Mucosa of gallbladder (tissue), 1 donor: ENCODE measurements around the gene RIOK3. TPM values are rescaled to one million over a fixed set of nuclear protein-coding genes. Genes with fewer than 3 reads are reported as not detected.
"Not testable (repeated sequence)": the region's sequence is repeated elsewhere in the genome, so short reads cannot be mapped to it uniquely, and the experiment has no call there.

Experiments used
- DNase-seq: peaks from one replicate; pipeline ENCODE4 v3.0.0-alpha.2; 2020; ENCODE audit warnings: low spot score
- total RNA-seq: library from RNA; stranded (reverse); gene quantifications from one replicate; pipeline ENCODE4 v1.2.1, GENCODE V29; 2021
- donor health status: DM: no; HTN: no; CAD: no.

The RIOK3 gene, protein sequence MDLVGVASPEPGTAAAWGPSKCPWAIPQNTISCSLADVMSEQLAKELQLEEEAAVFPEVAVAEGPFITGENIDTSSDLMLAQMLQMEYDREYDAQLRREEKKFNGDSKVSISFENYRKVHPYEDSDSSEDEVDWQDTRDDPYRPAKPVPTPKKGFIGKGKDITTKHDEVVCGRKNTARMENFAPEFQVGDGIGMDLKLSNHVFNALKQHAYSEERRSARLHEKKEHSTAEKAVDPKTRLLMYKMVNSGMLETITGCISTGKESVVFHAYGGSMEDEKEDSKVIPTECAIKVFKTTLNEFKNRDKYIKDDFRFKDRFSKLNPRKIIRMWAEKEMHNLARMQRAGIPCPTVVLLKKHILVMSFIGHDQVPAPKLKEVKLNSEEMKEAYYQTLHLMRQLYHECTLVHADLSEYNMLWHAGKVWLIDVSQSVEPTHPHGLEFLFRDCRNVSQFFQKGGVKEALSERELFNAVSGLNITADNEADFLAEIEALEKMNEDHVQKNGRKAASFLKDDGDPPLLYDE
- total RNA-seq = 68.9 TPM

DNA sequence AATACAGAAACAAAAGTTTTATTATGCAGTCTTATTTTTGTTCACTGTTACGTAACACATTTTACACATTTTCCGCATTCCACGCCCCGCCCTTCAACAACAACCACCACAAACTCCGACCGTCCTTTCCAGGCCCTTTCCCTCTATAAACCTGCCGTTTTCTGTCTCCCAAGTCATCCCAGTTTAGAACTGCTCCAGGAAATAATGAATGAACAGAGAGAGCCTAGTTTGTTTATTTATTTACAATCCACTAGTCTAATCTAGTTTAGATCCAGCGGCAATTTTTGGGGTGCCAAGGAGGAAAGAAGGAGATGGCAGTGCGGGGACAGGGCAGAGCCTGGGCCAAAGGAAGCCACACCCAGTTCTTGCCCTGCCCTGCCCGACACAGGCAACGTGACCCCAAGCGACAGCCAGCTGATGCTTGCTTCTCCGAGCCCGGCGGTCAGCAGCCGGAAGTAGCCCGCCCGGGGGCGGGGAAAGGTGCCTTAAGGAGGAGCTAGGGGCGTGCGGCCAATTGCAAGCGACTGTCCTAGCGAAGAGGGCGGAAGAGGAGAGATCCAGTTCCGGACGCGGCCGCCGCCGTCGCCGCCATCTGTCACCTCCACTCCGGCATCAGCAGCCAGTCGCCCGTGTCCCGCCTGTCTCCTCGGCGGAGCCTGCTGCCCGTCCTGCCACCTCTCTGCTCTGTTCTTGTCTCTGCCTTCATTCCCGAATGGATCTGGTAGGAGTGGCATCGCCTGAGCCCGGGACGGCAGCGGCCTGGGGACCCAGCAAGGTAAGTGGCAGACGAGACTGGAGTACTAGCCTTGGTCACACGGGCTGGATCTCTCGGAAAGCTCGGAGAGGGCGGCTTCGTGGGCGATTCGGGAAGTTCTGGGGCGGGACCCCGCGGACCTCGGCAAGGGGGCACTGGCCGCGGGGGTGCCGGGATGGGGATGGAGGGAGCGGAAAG, at the start of gene RIOK3:
RIOK3 (plus strand) TSS at position 560 of the 952 bp plus-strand sequence; CDS start at position 713, 153 bp downstream.
- peak; percentile 98 for DNase-seq

DNA sequence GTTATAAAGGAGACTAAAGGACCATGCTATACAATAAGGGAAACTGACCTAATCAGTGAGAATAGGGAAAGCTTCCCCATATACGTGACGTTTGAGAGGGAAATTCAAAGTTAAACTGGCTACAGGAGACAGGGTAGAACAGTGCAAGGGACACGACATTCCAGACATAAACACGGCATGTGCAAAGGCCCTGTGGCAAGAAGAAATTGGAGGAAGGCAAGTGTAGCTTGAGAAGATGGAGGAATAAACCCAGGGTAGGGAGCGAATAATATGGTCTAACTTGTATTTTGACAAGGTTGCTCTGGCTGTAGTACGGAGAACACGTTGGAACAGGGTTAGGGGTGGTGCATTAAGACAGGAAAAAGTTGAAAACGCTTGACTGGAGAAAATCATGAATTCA, 49.8 kb upstream of the RIOK3 start:
- no peak for DNase-seq

DNA sequence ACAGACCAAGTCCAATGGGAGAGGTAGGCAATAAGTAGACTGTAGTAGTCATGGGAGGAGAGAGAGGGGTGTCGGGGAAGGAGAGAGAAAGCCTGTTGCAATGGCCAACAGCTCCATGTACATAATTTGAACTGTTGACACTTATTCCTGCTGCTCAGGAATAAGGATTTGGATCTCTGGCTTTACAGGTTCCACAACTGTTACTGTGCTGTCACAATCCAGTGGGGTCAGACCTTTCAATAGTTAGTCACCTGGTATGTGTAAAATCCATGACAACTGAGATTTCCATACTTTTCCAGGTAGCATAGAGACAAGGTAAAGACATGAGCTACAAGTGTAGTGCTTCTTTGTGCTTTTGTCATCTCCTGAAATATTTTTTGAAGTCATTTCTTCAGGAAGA, 47.5 kb upstream of the RIOK3 start:
- no peak for DNase-seq

DNA sequence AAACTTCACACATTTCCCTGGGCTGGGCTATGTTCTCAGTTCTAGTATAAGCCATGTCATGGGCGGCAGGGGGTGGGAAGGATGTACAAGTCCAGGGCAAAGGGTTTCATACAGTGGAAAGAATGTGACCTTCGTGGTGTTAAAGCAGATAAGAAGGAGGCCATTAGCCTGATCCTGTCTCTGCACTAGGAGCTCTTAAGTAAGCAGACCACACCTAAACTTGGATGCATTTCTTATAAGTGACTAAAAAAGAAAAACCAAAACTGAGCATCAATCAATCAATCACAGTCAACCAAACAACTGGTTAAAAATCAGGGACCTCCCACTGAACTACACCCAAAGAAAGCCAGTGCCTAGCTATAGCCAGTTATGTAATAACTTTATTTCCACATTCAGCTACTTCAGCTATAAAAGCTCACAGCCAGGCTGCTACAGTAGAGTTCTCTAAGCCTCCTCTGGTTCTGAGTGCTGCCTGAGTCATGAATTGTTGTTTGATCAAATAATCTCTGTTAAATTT, 46.8 kb upstream of the RIOK3 start:
- DNase-seq = peak; percentile 45

DNA sequence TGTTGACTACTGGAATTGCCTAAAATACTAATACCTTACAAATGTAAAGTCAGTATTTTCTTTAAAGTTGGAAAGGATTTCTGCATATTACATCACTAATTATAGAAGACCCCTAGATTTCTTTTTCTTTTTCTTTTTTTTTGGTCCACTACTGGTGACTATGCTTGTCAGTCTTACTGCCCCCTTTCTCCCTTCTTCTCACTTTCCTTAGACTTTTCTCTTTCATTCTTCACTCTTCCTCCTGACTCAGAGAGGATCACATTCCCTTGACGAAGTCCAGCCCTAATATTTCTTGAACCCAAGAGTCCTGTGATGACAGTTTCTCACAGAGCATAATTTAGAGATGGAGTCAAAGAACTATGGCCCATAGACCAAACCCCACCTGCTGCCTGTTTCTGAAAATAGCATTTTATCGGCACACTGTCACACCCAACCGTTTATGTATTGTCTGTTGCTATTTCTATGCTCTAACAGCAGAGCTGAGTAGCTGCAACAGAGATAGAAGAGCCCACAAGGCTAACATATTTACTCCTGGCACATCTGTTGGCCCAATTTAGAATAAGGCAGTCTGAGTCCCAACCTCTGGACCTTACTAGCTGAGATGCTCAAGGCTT, 40.6 kb upstream of the RIOK3 start:
- no peak for DNase-seq

DNA sequence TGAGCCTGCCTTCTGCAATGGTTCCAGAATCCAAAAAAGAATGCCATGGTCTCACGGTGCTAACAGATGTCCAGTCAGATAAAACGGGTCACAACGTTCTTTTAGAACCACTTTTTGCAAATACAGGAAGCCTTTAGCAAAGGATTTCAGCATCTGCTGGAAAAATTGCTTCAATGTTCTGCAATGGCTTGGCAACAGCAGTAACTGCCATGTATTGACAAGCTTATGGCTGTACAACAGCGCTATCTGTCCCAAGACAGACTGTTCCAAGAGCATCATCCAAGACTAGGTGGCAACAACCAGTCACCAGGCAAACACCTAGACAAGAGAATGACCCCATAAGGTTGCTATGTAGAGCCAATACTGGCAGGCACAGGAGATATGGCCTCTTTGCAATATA, 37.6 kb upstream of the RIOK3 start:
- no peak for DNase-seq

DNA sequence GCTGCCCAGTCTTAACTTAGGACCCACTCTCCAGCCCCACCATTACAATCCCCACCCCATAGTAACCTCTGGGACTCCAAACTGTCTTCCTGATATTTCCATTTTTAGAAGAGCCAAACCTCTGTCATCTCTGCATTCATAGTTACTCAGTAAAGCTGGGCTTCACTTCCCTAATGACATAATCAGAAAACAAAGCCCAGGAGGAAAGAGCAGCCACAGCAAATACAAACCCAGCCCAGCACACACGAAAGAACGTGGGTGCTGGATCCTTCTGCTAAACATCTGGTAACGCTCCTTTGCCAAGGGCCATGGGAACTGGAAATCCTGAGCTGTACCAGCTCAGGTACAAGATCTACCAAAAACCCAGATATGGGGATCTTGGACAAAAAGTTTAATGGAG, 36.8 kb upstream of the RIOK3 start:
- DNase-seq = no peak

DNA sequence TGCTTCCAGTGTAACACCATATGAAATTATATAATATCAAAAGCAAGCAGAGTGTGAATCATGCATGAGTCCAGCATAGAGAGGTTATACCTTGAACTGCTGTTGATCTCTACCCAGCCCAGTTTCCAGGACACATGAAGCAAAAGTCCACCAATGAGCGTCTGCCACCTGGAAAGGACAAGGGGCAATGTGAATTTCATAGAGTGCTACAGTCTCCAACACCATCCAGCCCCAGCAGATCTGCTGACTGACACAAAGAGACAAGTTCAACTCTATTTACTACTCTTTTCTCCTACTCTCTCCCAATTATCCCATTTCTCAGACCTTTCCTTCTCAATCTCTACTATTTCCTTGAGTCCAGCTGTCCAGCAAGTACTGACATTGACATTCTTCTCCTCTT, 31.8 kb upstream of the RIOK3 start:
- no peak for DNase-seq

DNA sequence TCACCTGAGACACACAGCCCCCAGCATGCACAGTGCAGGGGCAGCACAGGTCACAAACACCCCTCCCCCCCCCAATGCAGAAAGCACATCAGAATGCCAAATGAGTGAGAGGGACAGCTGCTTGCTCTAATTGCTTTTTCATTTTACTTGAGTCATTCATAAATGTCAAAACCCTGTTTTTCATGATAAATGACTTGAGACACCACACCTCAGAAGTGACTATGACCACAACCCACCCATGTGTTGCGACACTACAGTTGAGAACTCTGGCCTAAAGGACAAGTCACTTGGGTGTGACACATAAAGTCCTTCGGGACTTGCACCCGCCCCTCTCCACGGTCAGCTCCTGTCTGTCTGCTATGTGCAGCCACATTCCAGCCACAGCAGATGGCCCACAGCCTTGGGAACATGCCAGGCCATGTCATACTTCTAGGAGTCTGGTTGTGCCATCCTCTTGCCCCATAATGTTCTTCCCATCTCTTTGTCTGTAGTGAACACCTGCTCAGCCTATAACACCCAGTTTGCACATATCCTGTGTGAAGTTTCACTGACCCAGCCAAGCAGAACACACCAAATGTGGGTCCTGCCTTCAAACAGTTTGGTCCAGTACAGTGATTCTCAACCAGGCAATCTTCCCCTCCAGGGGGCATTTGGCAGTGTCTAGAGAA, 30.2 kb upstream of the RIOK3 start:
- peak; percentile 44 for DNase-seq

DNA sequence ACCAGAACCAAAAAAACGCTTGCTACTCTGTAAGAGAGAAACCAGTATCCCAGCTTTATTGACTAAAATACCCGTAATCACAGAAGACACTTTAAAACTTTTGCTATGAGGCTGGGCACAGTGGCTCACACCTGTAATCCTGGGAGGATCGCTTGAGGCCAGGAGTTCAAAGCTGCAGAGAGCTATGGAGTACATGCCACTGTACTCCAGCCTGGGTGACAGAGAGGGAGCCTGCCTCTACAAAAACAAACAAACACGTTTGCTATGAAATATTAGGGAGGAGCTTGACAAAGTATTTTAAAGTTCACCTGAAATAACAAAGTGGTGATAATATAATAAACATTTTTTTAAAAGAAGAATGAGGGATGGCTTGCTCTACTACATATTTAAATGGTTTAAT, 28.5 kb upstream of the RIOK3 start:
- DNase-seq = no peak

DNA sequence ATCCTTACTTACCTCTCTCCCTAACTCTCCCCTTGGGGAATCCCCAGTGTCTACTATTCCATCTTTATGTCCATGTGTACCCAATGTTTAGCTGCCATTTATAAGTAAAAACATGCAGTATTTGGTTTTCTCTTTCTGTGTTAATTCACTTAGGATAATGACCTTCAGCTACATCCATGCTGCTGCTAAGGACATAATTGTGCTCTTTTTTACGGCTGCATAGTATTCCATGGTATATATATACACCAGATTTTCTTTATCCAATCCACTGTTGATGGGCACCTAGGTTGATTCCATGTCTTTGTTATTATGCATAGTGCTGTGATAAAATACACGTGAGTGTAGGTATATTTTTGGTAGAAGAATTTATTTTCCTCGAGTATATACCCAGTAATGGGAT, 24.3 kb upstream of the RIOK3 start:
- no peak for DNase-seq

DNA sequence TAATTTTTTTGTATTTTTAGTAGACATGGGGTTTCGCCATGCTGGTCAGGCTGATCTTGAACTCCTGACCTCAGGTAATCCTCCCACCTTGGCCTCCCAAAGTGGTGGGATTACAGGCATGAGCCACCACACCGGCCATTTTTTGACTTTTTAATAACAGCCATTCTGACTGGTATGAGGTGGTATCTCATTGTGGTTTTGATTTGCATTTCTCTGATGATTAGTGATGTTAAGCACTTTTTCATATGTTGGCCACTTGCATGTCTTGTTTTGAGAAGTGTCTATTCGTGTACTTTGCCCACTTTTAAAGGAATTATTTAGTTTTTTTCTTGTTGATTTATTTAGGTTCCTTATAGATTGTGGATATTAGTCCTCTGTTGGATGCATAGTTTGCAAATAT, 23.5 kb upstream of the RIOK3 start:
- not testable (repeated sequence) for DNase-seq

DNA sequence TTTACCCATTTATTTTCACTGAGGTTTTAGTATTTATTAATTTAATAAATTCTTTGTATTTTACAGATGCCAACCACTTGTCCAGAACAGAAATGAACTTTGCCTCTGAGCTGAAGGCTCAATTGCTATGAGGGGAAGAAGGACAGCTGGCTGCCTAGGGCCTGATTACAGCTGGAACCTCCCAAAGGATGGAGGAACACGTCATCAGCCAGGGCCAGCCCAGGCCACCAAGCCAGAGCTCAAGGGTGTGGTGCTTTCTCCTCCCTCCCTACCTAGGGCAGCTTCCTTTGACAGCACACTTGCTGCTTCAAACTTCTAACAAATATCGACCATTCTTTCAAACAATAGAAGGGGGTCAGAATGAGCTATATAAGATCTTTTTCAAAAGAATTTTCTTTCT, 19.7 kb upstream of the RIOK3 start:
- no peak for DNase-seq

DNA sequence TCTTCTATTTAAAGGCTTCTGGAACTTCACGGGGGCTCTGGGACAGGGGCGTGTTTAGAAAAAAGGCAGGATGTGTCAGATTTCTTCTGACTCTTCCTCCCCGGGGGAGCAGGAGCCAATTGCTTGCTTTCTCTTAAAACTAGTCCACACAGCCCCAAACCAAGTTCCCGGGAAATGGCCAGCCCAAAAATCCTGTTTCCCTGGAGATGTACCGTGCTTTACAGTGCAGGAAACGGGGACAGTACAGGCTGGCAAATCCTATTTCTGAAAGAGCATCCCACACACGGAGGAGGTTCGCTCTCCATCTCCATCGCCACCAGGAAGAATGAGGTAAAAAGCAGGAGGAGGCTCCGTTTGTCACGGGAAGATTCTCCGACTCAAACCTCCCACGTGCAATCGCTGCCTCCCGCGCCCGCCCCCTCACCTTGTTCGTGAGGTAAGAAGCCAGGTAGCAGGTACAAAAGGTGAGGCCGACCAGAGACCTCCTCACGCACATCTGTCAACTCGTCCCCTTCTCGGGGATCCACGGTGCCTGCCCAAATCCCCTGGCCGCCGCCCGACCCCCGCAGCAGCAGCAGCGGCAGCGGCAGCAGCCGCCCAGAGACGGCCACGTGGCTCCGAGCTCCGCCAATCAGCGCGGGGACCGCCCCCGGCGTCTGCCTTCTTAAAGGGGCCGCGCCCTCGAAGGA, 15.6 kb upstream of the RIOK3 start:
- DNase-seq = peak; percentile 83

DNA sequence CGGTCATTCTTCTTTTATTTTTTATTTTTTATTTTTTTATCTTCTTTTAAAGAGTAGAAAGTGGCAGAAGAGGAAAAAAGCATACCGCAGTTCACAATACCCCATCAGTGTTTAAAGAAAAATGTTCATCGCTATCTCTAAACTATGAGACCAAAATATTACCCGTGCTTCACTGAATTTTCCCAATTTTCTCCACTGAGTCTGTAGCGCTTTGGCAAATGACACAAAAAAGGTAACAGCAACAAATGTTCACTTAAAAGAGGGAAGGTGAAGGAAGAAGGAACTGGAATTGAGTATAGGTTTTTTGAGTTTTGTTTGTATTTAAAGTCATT, 15.1 kb upstream of the RIOK3 start:
- DNase-seq = no peak

DNA sequence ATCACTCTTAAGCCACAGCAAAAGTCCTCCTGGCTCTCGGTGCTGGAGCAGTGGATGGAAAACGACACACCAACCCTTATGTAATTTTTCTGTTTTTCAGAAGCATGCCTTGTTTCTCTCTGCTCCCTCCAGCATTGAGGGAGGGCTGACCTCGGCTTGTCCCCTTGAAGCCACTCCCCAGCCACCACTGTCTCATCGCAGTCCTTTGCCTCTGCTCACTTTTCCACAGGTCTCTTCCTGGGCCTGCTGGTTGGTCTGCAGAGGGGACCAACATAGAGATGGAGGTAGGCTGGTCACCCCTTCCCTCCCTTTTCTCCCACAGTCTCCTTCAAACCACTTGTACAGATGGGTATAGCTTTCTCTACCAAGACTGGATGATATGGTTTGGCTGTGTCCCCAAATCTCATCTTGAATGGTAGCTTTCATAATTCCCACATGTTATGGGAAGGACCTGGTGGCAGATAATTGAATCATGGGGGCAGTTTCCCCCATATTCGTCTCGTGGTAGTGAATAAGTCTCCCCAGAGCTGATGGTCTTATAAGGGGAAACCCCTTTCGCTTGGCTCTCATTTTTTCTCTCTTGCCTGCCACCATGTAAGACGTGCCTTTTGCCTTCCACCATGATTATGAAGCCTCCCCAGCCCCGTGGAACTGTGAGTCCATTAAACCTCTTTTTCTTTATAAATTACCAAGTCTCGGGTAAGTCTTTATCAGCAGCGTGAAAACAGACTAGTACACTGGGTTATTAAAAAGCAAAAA, 14.3 kb upstream of the RIOK3 start:
- no peak for DNase-seq

DNA sequence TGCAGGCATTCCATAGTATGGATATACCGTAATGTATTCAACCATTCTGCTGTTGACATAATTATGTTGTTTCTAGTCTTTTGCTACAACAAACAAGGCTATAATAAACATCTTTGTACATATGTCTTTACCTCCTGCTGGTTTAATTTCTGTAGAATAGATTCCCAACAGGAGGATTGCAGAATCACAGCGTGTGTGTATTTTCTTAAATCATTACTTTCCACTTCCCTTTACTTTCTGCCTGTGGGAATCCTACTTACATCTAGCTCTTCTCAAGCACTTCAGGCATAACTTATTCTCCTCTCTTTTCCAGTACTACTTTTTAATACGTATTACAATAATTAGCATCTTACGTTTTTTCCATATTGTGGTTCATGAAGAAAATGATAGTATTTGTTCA, 13.0 kb upstream of the RIOK3 start:
- DNase-seq = no peak

DNA sequence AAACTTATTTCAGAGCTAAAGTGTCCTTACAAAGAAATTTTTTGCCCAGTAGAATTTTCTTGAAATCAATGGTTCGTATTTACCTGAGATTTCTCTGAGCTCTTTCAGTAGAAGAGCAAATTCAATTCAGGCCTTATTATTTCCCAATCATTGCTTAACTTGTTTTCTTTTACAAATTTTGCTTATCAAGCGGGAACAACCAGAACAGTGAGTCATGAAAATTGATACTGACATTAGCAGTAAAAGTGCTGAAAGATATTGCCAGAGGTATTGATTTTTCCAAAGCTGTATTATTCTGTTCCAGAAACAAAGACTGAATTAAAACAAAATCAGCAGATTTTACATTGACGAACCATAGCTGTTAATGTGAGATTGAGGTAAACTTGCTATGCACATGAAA, 10.1 kb upstream of the RIOK3 start:
- DNase-seq = no peak

DNA sequence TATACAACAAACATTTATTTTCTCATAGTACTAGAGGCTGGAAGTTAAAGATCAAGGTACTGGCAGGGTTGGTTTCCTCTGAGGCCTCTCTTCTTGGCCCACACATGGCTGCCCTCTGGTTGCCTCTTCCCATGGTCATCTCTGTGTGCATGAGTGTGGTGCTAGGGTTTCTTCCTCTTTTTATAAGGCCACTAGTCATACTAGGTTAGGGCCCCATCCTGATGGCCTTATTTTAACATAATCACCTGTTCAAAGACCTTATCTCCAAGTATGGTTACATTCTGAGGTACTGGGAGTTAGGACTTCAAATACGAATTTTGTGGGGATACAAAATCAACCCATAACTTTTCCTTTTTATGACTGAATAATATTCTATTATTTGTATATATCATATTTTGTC, 4.8 kb upstream of the RIOK3 start:
- no peak for DNase-seq

DNA sequence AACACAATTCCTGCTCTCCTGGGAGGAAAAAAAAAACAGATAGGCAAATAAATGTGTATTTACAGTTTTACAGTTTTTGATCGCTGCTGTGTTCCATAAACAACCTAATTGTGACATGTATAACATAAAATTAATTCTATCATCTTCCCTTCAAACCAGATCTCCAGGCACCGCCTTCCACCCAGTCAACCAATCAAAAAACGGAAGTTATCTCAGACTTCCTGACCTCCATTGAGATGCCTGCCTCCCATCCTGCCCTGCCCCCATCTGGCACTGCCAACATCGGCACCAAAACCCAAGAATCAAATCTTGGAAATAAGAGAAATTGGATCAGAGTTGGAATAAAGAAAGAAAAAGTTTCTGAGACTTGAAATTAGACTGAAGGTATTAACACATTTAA, 3.1 kb upstream of the RIOK3 start:
- DNase-seq = no peak
